GM10266 (cell line): Measurements from ENCODE around the gene PIEZO2.

ENCODE experiments used
- DNase-seq: peaks from one replicate; pipeline ENCODE4 v3.0.0; 2012; ENCODE audit errors: extremely low spot score
- TF ChIP-seq, protein P1 (sequence below): IDR thresholded peaks from 2 replicates; pipeline ENCODE4 v1.5.1; 2012; ENCODE audit warnings: mild to moderate bottlenecking, low read depth; ENCODE audit not compliant: control insufficient read depth, insufficient read depth; ENCODE audit errors: missing control alignments

Gene PIEZO2

DNA sequence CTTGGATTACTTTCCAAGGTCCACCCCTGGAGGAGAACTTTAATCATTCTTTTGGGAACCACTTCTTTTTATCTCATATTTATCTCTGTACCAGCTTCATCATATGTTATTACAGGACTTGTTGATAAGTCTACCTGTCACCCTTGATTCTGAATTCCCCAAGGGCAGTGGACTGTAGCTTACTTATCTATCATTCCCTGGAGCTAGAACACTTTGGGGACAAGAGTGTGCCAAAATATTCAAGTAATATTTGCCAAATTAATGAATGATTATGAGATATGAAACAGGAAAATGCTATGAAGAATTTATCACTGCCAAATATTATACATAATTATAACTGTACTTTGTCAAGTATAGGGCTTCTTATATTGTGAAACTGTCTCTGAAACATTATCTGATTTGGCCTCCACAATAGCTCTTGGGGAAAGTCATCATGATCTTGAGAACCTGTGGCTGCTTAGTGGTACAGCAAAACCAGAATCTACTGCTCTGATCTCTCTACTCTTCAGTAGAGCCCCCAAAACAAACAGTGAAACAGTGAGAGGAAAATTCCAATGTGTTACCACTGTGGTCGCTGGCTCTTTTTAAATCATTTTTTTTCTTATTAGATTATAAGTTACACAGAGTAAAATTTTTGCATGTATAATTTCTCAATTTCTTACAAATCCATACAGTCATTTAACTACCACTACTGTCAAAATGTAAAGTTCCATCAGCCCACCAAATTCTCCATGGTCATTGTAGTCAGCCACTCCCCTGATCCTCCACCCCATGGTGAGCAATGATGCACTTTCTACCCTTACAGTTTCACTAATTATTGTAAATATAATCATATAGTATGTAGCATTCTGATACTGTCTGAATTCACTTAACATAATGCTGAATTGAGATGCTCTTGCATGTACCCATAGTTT, 197.5 kb downstream of the PIEZO2 start:
- TF ChIP-seq, protein P1, sequence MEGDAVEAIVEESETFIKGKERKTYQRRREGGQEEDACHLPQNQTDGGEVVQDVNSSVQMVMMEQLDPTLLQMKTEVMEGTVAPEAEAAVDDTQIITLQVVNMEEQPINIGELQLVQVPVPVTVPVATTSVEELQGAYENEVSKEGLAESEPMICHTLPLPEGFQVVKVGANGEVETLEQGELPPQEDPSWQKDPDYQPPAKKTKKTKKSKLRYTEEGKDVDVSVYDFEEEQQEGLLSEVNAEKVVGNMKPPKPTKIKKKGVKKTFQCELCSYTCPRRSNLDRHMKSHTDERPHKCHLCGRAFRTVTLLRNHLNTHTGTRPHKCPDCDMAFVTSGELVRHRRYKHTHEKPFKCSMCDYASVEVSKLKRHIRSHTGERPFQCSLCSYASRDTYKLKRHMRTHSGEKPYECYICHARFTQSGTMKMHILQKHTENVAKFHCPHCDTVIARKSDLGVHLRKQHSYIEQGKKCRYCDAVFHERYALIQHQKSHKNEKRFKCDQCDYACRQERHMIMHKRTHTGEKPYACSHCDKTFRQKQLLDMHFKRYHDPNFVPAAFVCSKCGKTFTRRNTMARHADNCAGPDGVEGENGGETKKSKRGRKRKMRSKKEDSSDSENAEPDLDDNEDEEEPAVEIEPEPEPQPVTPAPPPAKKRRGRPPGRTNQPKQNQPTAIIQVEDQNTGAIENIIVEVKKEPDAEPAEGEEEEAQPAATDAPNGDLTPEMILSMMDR, result no peak
- no peak for DNase-seq

DNA sequence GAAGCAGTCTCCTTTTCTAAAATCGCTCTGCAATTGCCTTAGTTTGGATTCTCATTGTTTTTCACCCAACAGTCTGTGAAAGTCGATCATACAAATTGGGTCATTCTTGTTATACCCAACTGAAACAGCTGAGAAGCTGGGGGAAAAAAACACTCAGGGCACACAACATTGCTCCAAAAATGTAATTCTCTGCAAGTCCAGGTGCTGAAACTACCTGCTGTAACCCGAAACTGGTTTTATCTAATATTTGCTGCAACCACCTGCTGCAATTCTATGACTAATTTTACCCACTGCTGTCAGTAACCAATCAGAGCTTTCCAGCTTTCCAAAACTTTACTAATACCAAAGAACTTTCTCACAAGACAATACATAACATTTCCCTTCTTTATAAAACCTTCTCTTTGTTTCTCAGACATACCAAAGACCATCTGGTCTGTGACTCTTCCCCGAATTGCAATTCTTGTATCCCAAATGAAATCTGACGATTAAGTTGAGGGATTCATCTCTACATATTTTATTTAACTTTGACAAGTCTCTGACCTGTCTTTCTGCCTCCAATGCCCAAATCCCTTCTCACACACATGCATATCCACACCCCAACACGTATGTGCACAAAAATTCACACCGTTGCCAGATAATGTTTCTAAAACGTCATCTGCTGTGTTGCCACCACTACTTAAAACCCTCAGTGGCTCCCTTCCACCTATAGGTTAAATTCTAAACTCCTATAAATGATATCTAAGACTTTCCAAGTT, 198.3 kb downstream of the PIEZO2 start:
- TF ChIP-seq, protein P1, result no peak
- DNase-seq, result no peak

DNA sequence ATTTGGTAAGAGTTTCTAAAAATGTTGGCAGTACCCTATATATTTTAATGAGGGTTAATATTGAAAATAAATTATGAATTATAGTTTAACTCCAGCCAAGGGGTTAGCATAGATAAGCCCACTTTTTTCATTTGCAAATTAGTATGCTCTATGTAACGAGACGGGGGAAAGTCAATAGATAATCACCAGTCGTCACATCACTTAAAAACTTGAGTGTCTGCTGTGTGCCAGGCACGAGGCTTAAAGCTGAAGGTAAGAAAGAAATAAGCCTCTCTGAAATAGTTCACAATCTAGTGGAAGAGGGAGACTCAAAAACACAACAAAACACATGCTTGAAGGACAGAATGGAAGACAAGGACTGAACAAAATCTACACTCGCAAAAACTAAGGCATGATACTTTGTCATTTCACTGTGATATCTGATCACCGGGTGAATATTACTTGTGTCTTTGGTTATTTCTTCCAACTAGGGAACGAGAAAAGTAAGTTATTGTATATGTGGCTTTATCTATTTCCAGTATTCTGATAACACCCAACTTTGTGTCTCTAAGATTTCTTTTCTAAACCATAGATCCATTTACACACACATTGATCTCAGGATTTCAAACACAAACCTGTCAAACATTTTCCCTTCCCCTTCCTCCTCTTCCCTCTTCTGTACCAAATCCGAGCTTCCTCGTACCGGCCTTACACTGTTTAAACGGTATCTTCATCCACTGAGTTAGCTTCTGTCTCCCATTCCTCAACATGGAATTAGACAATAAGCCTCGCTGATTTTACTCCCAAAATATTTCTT, 199.1 kb downstream of the PIEZO2 start:
- no peak for DNase-seq

DNA sequence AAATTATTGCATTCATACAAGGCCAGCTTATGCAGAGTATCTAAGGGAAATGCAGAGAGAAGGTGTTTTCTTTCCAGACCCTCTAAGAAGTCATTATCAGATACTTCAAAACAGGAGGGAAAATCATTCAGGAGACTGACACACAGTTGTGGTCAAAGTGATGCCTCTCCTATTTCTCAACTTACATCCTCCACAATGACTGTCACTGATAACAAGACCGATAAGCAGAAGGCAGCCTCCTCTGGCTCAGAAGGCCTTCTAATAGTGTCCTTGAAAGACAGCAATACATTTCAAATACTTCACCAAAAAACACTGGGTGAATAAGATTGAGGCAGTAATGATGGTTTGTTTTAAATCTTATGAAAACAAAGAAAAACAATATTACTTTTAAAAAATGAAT, 199.7 kb downstream of the PIEZO2 start:
- TF ChIP-seq, protein P1, result no peak
- no peak for DNase-seq

More for the DNA sequence above, 199.1 kb downstream of the PIEZO2 start:
- TF ChIP-seq, protein P1, result no peak

DNA sequence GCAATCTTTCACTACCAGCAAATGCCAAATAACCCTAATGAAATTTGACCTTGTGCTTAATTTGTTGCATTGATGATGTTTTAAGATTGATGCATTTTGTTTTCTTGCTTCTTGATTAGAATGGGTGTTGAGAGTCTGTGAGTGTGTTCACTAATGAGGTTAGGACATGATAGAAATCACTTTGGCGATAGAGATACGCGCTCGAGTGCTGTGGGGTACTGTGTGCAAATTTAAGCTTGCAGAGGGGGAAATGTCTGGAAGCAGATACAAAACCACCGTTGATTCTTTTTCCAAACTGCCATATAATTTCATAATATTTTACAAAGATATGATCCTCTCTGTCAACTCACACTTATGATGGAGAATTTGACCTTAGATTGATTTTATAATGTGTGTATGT, 200.9 kb downstream of the PIEZO2 start:
- no peak for DNase-seq
- TF ChIP-seq, protein P1, result no peak

DNA sequence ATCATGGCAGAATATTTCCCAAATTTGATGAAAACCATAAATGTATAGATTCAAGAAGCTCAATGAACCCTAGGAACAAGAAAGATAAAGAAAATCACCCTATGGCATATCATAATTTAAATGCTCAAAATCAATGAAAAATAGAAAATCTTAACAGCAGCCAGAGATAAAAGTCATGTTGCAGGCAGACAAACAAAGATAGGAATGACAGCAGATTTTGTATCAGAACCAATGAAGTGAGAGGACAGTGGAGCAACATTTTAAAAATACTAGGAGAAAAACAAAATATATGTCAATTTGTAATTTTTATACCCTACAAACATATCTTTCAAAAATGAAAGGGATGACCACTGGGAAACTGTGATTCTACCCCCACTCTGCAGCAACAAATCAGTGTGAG, 203.3 kb downstream of the PIEZO2 start:
- TF ChIP-seq, protein P1, result no peak
- no peak for DNase-seq
